ENCODE measurements around the gene PEDS1. TPM values are rescaled to one million over a fixed set of nuclear protein-coding genes. Genes with fewer than 3 reads are reported as not detected.

PEDS1 gene
- total and polyA plus RNA-seq, 2 of the 8 experiments (the other 6 are each of a cell fraction or from before 2014, with no cell fraction given) = 28.9 to 75.9 TPM

GRCh38 chr20:50112512-50113419 lies 40.8 kb downstream of the PEDS1 start, which contains the start of gene UBE2V1 (continued):
- TF ChIP-seq CHD7 (IDR thresholded peaks at IDR 0.05; ENCODE audit: insufficient replicate concordance, low read length) (no peak), TAF7 (optimal IDR thresholded peaks at IDR 0.05; ENCODE audit: borderline replicate concordance, low read depth, low read length) (peak; percentile 56), CTCF (IDR thresholded peaks at IDR 0.05; ENCODE audit: control extremely low read depth in 1 of 3, insufficient read depth in 1 of 3, low read depth in 1 of 3, low read length in 3 of 3) (peak in 1 of 3 experiments; percentile 15; a peak in 2 of 4 replicates), RNF2 (IDR thresholded peaks at IDR 0.05; ENCODE audit: borderline replicate concordance, low read depth, low read length, missing control alignments, poor library complexity, severe bottlenecking) (no peak), POLR2A (IDR thresholded peaks at IDR 0.05; ENCODE audit: control extremely low read depth in 1 of 2, low read depth in 2 of 2, low read length in 2 of 2) (peak in 1 of 2 experiments; percentile 84; a peak in 2 of 3 replicates), CREB1 (IDR thresholded peaks at IDR 0.05) (peak; percentile 70; the same call in 1 of the 2 replicates)
